K562 (cell line): ENCODE data around the gene CLCF1. TPM values are rescaled to one million over a fixed set of nuclear protein-coding genes. Genes with fewer than 3 reads are reported as not detected.
A peak's percentile ranks its signal among the peaks of the same experiment; 100 is the strongest.

Experiments
- CREM ChIP-seq: IDR thresholded peaks from 2 replicates; pipeline ENCODE4 v1.6.1; 2014; ENCODE audit warnings: antibody characterized with exemption, low read depth
- FOXA1 ChIP-seq: fragments of 450-650 bp; IDR thresholded peaks from 2 replicates; pipeline ENCODE4 v1.6.1; 2016; ENCODE audit warnings: mild to moderate bottlenecking, borderline replicate concordance
- GATAD2A ChIP-seq: fragments of 450-650 bp; IDR thresholded peaks from 2 replicates; pipeline ENCODE4 v1.6.1; 2017
- MCM3 ChIP-seq: fragments of 450-650 bp; IDR thresholded peaks from 2 replicates; pipeline ENCODE4 v1.6.1; 2016
- PHB ChIP-seq: fragments of 250-450 bp; sonication (Bioruptor Pico); IDR thresholded peaks from 2 replicates; pipeline ENCODE4 v1.5.0; 2021
- PHB2 ChIP-seq: fragments of 450-650 bp; IDR thresholded peaks from 2 replicates; pipeline ENCODE4 v1.6.1; 2017; ENCODE audit warnings: low read depth
- PTTG1 ChIP-seq: fragments of 450-650 bp; IDR thresholded peaks from 2 replicates; pipeline ENCODE4 v1.6.1; 2016; ENCODE audit warnings: low read depth, mild to moderate bottlenecking, missing genetic modification characterization, missing compliant biosample characterization
- RHOXF2B ChIP-seq: fragments of 250-450 bp; sonication (Bioruptor Pico); conservative IDR thresholded peaks from 2 replicates; pipeline ENCODE4 v1.5.1; 2021
- TCF3 ChIP-seq: sonication (generic); formaldehyde crosslinking; IDR thresholded peaks from 2 replicates; pipeline ENCODE4 v1.4.0; 2020; ENCODE audit warnings: mild to moderate bottlenecking, missing genetic modification reagents
- polyA plus RNA-seq, 8 experiments: library from polyadenylated mRNA; depleted of rRNA in 4 of 8; stranded (reverse) in 5 of 8; unstranded in 3 of 8; fragments of >200 nt; fragmentation: Nextera tagmentation in 2 of 8; fragmentation: Illumina TruSeq in 1 of 8; extraction: Ambion mirVana in 2 of 8; extraction: Trizol in 1 of 8; gene quantifications; 2 replicates each; pipeline versions ENCODE4 v1.2.1 to v1.2.3, GENCODE V29; 2011 to 2014; ENCODE audit warnings: inconsistent platforms in 1 of 8, missing spikeins in 1 of 8
- total RNA-seq, 7 experiments: library from RNA; depleted of rRNA in 6 of 7; stranded (reverse); fragments of >200 nt in 6 of 7; fragmentation: Illumina TruSeq in 2 of 7; extraction: Trizol in 2 of 7; gene quantifications; 2 replicates each; pipeline versions ENCODE4 v1.2.1 to v1.2.3, GENCODE V29; 2011 to 2021; ENCODE audit warnings: low replicate concordance in 1 of 7
- TF ChIP-seq, protein P1 (sequence below): fragments of 250-450 bp; sonication (Bioruptor Pico); IDR thresholded peaks from 2 replicates; pipeline ENCODE4 v1.4.0; 2020; ENCODE audit warnings: mild to moderate bottlenecking, moderate library complexity
- TF ChIP-seq, protein P2 (sequence below), 2 experiments: fragments of 450-650 bp; formaldehyde crosslinking in 1 of 2; IDR thresholded peaks; 2 replicates each; pipeline versions ENCODE4 v1.4.0 to v1.6.1; 2014 to 2020; ENCODE audit warnings: mild to moderate bottlenecking in 2 of 2, borderline replicate concordance in 1 of 2, low read depth in 1 of 2
- TF ChIP-seq, protein P3 (sequence below): IDR thresholded peaks from 2 replicates; pipeline ENCODE4 v1.6.1; 2012; ENCODE audit warnings: low read depth, low read length, improper control_type of control experiment, borderline replicate concordance
- TF ChIP-seq, protein P4 (sequence below): fragments of 450-650 bp; IDR thresholded peaks from 2 replicates; pipeline ENCODE4 v1.7.1; 2018; ENCODE audit warnings: mild to moderate bottlenecking, low read depth; ENCODE audit not compliant: partially characterized antibody

CLCF1 gene
- total and polyA plus RNA-seq, 9 of the 15 experiments (the other 6 are each of a cell fraction or from before 2014, with no cell fraction given) = 0.49 to 5.8 (median 3.0) TPM

DNA sequence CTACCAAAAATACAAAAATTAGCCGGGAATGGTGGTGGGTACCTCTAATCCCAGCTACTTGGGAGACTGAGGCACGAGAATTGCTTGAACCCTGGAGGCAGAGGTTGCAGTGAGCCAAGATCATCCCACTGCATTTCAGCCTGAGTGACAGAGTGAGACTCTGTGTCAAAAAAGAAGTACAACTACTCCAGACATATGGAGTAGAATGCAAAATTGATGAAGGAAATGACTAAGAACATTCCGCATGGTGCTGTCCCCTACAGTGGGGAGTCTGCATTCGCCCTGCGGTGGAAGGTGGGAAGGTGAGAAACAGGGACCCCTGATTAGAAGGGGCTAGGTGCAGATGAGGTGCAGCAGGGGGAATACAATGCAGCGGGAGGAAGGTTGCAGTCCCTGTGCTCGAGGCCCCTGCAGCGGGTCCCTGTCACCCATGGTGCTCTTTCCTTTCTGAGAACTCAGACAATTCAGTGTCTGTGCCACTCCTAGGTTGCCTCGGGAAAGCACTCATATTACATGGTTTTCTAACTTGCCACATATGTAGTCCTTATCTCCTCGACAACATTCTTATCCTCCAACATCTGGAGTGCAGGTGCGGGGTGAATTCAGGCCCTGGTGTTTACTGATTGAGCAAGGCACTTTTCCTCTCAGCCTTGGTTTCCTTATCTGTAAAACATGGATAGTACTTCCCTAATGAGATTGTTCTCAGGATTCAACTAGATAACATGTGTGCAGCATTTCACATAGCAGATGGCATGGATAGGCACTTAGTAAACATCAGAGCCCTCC lies 25.2 kb downstream of the CLCF1 start (continued):
- TF ChIP-seq, protein P1, sequence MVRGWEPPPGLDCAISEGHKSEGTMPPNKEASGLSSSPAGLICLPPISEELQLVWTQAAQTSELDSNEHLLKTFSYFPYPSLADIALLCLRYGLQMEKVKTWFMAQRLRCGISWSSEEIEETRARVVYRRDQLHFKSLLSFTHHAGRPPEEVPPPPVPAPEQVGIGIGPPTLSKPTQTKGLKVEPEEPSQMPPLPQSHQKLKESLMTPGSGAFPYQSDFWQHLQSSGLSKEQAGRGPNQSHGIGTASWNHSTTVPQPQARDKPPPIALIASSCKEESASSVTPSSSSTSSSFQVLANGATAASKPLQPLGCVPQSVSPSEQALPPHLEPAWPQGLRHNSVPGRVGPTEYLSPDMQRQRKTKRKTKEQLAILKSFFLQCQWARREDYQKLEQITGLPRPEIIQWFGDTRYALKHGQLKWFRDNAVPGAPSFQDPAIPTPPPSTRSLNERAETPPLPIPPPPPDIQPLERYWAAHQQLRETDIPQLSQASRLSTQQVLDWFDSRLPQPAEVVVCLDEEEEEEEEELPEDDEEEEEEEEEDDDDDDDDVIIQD = no peak
- TF ChIP-seq GATAD2A = peak; percentile 61; the same call in 1 of the 2 replicates
- 0 out of 2 replicates have a peak, but pooled peaks have one; percentile 36 for TF ChIP-seq PTTG1 (tag)
- no peak for TF ChIP-seq MCM3
- TF ChIP-seq, protein P2, sequence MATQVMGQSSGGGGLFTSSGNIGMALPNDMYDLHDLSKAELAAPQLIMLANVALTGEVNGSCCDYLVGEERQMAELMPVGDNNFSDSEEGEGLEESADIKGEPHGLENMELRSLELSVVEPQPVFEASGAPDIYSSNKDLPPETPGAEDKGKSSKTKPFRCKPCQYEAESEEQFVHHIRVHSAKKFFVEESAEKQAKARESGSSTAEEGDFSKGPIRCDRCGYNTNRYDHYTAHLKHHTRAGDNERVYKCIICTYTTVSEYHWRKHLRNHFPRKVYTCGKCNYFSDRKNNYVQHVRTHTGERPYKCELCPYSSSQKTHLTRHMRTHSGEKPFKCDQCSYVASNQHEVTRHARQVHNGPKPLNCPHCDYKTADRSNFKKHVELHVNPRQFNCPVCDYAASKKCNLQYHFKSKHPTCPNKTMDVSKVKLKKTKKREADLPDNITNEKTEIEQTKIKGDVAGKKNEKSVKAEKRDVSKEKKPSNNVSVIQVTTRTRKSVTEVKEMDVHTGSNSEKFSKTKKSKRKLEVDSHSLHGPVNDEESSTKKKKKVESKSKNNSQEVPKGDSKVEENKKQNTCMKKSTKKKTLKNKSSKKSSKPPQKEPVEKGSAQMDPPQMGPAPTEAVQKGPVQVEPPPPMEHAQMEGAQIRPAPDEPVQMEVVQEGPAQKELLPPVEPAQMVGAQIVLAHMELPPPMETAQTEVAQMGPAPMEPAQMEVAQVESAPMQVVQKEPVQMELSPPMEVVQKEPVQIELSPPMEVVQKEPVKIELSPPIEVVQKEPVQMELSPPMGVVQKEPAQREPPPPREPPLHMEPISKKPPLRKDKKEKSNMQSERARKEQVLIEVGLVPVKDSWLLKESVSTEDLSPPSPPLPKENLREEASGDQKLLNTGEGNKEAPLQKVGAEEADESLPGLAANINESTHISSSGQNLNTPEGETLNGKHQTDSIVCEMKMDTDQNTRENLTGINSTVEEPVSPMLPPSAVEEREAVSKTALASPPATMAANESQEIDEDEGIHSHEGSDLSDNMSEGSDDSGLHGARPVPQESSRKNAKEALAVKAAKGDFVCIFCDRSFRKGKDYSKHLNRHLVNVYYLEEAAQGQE (IDR thresholded peaks at IDR 0.05; ENCODE audit: borderline replicate concordance) = no peak
- TF ChIP-seq, protein P2 (CRISPR knock-in tag; IDR thresholded peaks at IDR 0.05; ENCODE audit: low read depth) = no peak
- TF ChIP-seq PHB2 = peak; percentile 89
- TF ChIP-seq RHOXF2B (CRISPR knock-in tag) = no peak
- TF ChIP-seq TCF3 (CRISPR knock-in tag) = peak; percentile 95
- TF ChIP-seq FOXA1 = no peak; the same call in 1 of the 2 replicates
- peak; percentile 40; the same call in 1 of the 2 replicates for TF ChIP-seq CREM
- TF ChIP-seq, protein P3, sequence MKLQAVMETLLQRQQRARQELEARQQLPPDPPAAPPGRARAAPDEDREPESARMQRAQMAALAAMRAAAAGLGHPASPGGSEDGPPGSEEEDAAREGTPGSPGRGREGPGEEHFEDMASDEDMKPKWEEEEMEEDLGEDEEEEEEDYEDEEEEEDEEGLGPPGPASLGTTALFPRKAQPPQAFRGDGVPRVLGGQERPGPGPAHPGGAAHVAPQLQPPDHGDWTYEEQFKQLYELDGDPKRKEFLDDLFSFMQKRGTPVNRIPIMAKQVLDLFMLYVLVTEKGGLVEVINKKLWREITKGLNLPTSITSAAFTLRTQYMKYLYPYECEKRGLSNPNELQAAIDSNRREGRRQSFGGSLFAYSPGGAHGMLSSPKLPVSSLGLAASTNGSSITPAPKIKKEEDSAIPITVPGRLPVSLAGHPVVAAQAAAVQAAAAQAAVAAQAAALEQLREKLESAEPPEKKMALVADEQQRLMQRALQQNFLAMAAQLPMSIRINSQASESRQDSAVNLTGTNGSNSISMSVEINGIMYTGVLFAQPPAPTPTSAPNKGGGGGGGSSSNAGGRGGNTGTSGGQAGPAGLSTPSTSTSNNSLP = 0 out of 2 replicates have a peak, but pooled peaks have one; percentile 17
- TF ChIP-seq PHB (CRISPR knock-in tag) = no peak
- TF ChIP-seq, protein P4, sequence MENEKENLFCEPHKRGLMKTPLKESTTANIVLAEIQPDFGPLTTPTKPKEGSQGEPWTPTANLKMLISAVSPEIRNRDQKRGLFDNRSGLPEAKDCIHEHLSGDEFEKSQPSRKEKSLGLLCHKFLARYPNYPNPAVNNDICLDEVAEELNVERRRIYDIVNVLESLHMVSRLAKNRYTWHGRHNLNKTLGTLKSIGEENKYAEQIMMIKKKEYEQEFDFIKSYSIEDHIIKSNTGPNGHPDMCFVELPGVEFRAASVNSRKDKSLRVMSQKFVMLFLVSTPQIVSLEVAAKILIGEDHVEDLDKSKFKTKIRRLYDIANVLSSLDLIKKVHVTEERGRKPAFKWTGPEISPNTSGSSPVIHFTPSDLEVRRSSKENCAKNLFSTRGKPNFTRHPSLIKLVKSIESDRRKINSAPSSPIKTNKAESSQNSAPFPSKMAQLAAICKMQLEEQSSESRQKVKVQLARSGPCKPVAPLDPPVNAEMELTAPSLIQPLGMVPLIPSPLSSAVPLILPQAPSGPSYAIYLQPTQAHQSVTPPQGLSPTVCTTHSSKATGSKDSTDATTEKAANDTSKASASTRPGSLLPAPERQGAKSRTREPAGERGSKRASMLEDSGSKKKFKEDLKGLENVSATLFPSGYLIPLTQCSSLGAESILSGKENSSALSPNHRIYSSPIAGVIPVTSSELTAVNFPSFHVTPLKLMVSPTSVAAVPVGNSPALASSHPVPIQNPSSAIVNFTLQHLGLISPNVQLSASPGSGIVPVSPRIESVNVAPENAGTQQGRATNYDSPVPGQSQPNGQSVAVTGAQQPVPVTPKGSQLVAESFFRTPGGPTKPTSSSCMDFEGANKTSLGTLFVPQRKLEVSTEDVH = no peak
